Uterus (tissue), 4 donors: Measurements from ENCODE around the gene FNDC11. TPM values are rescaled to one million over a fixed set of nuclear protein-coding genes. Genes with fewer than 3 reads are reported as not detected.
"Not testable (repeated sequence)": the region's sequence is repeated elsewhere in the genome, so short reads cannot be mapped to it uniquely, and the experiment has no call there.

ENCODE experiments used
- DNase-seq, 2 donors: peaks; one replicate each; pipeline ENCODE4 v3.0.0-alpha.2; 2019 to 2020
- H3K27ac ChIP-seq, 2 donors: fragments of 200-600 bp; sonication (generic); 1 replicate in 1 of 2; 2 replicates in 1 of 2; pipeline ENCODE4 v1.5.1; 2016 to 2018
- H3K27me3 ChIP-seq, 2 donors: fragments of 200-600 bp; sonication (generic); one replicate each; pipeline ENCODE4 v1.5.1; 2018 to 2019; ENCODE audit warnings: control low read depth in 1 of 2
- H3K36me3 ChIP-seq, 2 donors: fragments of 200-600 bp; sonication (generic); one replicate each; pipeline ENCODE4 v1.5.1; 2019; ENCODE audit warnings: control low read depth in 1 of 2
- H3K4me1 ChIP-seq, 2 donors: fragments of 200-600 bp; sonication (generic); one replicate each; pipeline ENCODE4 v1.5.1; 2018 to 2019; ENCODE audit warnings: control low read depth in 1 of 2
- H3K4me3 ChIP-seq, 2 donors: fragments of 200-600 bp; sonication (generic); 1 replicate in 1 of 2; 2 replicates in 1 of 2; pipeline ENCODE4 v1.5.1; 2018 to 2019; ENCODE audit warnings: mild to moderate bottlenecking in 1 of 2
- H3K9me3 ChIP-seq, 2 donors: fragments of 200-600 bp; sonication (generic); one replicate each; pipeline ENCODE4 v1.5.1; 2019; ENCODE audit warnings: control low read depth in 1 of 2
- CTCF ChIP-seq, 4 experiments: fragments of 200-600 bp in 2 of 4; fragments of 450-650 bp in 2 of 4; sonication (generic) in 2 of 4; IDR thresholded peaks; one replicate each; pipeline ENCODE4 v1.5.1; 2016 to 2019; ENCODE audit warnings: antibody characterized with exemption in 4 of 4, mild to moderate bottlenecking in 2 of 4, moderate library complexity in 1 of 4
- POLR2A ChIP-seq, 2 donors: fragments of 450-650 bp; IDR thresholded peaks; one replicate each; pipeline ENCODE4 v1.6.1; 2016; ENCODE audit warnings: antibody characterized with exemption in 2 of 2, mild to moderate bottlenecking in 1 of 2, moderate library complexity in 1 of 2
- intact Hi-C: fragments of 100-400 bp; cut with DNase I; formaldehyde crosslinking; loops from one replicate; pipeline ENCODE4 v1.15.1; 2023; ENCODE audit warnings: low total_unique reads
- total RNA-seq, 4 donors: library from RNA; depleted of rRNA in 3 of 4; stranded (reverse); fragments of >200 nt in 3 of 4; gene quantifications; one replicate each; pipeline versions ENCODE4 v1.1.0 to v1.2.4, GENCODE V29; 2014 to 2023
- donor health status: DM: yes; HTN: yes; CAD: no.

The FNDC11 gene
- total RNA-seq, 4 donors from 2014 or later, result 0.34 to 0.69 TPM; not detected in 2

- TF ChIP-seq CTCF (IDR thresholded peaks at IDR 0.05), result no peak
- TF ChIP-seq POLR2A (IDR thresholded peaks at IDR 0.05), result no peak
- Histone ChIP-seq H3K27ac (no peak overlapping the region), H3K36me3 (no peaks in the 10 kb centered on the region), H3K27me3 (no peaks in the 10 kb centered on the region), H3K4me1 (peaks cover 0 to 8% of the 10 kb centered on the region in 2 donors), H3K9me3 (no peaks in the 10 kb centered on the region), H3K4me3 (no peak overlapping the region)
- intact Hi-C loops, result no loop called here
- DNase-seq, result no peak
These were observed 1.9 kb downstream of the FNDC11 start for GRCh38 chr20:63555661-63556381.

- no peaks in the 10 kb centered on the region for H3K36me3 ChIP-seq
- no peak overlapping the region for H3K4me3 ChIP-seq
- H3K4me1 ChIP-seq, result peaks cover 0 to 8% of the 10 kb centered on the region in 2 donors
- intact Hi-C loops, result no loop called here
- no peaks in the 10 kb centered on the region for H3K9me3 ChIP-seq
- TF ChIP-seq CTCF (IDR thresholded peaks at IDR 0.05) (no peak), POLR2A (IDR thresholded peaks at IDR 0.05) (no peak)
- H3K27ac ChIP-seq, result no peak overlapping the region
- no peaks in the 10 kb centered on the region for H3K27me3 ChIP-seq
- DNase-seq, result no peak
These were observed 3.0 kb downstream of the FNDC11 start for GRCh38 chr20:63556873-63557478.

GRCh38 chr20:63557481-63557891 lies 3.5 kb downstream of the FNDC11 start:
- H3K4me1 ChIP-seq, result peaks cover 0 to 8% of the 10 kb centered on the region in 2 donors
- no peak for TF ChIP-seq CTCF (IDR thresholded peaks at IDR 0.05)
- TF ChIP-seq POLR2A (IDR thresholded peaks at IDR 0.05), result no peak
- no peaks in the 10 kb centered on the region for H3K27me3 ChIP-seq
- no peak overlapping the region for H3K4me3 ChIP-seq
- H3K36me3 ChIP-seq, result no peaks in the 10 kb centered on the region
- DNase-seq, result no peak
- no peaks in the 10 kb centered on the region for H3K9me3 ChIP-seq
- no peak overlapping the region for H3K27ac ChIP-seq
- intact Hi-C loops, result no loop called here

GRCh38 chr20:63558804-63559484 lies 5.0 kb downstream of the FNDC11 start:
- intact Hi-C loops, result no loop called here
- H3K27ac ChIP-seq, result no peak overlapping the region
- no peaks in the 10 kb centered on the region for H3K27me3 ChIP-seq
- TF ChIP-seq CTCF (IDR thresholded peaks at IDR 0.05) (no peak), POLR2A (IDR thresholded peaks at IDR 0.05) (no peak)
- H3K4me1 ChIP-seq, result peaks cover 0 to 5% of the 10 kb centered on the region in 2 donors
- no peaks in the 10 kb centered on the region for H3K9me3 ChIP-seq
- DNase-seq, result no peak
- no peaks in the 10 kb centered on the region for H3K36me3 ChIP-seq
- no peak overlapping the region for H3K4me3 ChIP-seq

GRCh38 chr20:63559485-63560332 lies 5.8 kb downstream of the FNDC11 start:
- H3K36me3 ChIP-seq, H3K4me3 ChIP-seq, DNase-seq, H3K4me1 ChIP-seq, H3K27me3 ChIP-seq, intact Hi-C loops, H3K27ac ChIP-seq, H3K9me3 ChIP-seq: not testable (repeated sequence)
